ENCODE measurements around the gene CLTCL1. TPM values are rescaled to one million over a fixed set of nuclear protein-coding genes. Genes with fewer than 3 reads are reported as not detected.

The CLTCL1 gene
- total RNA-seq, 6 experiments from 2014 or later: 3.5 to 6.6 (median 5.7) TPM

- no peak for TF ChIP-seq POLR2A (IDR thresholded peaks at IDR 0.05)
- no peak for TF ChIP-seq CTCF (IDR thresholded peaks at IDR 0.05)
- no peaks in the 10 kb centered on the region for H3K4me1 ChIP-seq
- intact Hi-C loops (cut with DNase I): no loop called here
- peak in 1 of 3 donors; percentile 42 for DNase-seq
- H3K27me3 ChIP-seq: no peaks in the 10 kb centered on the region
- no peak overlapping the region for H3K4me3 ChIP-seq
- 91% methylated on average over 18 of the region's 18 CpGs for WGBS (ENCODE audit: insufficient coverage, low coverage, low lambda C conversion rate, missing lambda C conversion rate)
- ATAC-seq: peak in 1 of 4 donors; percentile 56
- H3K36me3 ChIP-seq: no peaks in the 10 kb centered on the region
- H3K9me3 ChIP-seq: no peaks in the 10 kb centered on the region
- no peak overlapping the region for H3K27ac ChIP-seq
Observed at GRCh38 chr22:19201869-19202798, 89.4 kb downstream of the CLTCL1 start.

GRCh38 chr22:19201130-19201868 lies 90.2 kb downstream of the CLTCL1 start:
- no peaks in the 10 kb centered on the region for H3K9me3 ChIP-seq
- DNase-seq: no peak
- no peaks in the 10 kb centered on the region for H3K36me3 ChIP-seq
- no peak overlapping the region for H3K4me3 ChIP-seq
- no peak for ATAC-seq
- 92% methylated on average over 9 of the region's 23 CpGs for WGBS (ENCODE audit: insufficient coverage, low coverage, low lambda C conversion rate, missing lambda C conversion rate)
- H3K27me3 ChIP-seq: no peaks in the 10 kb centered on the region
- H3K27ac ChIP-seq: no peak overlapping the region
- TF ChIP-seq POLR2A (IDR thresholded peaks at IDR 0.05) (no peak), CTCF (IDR thresholded peaks at IDR 0.05) (no peak)
- no peaks in the 10 kb centered on the region for H3K4me1 ChIP-seq
- intact Hi-C loops (cut with DNase I): no loop called here

- Histone ChIP-seq H3K4me1 (no peaks in the 10 kb centered on the region), H3K36me3 (no peaks in the 10 kb centered on the region), H3K27me3 (no peaks in the 10 kb centered on the region), H3K4me3 (no peak overlapping the region), H3K9me3 (no peaks in the 10 kb centered on the region), H3K27ac (no peak overlapping the region)
- no peak for DNase-seq
- no peak for ATAC-seq
- intact Hi-C loops (cut with DNase I): no loop called here
- TF ChIP-seq POLR2A (IDR thresholded peaks at IDR 0.05): no peak
- no peak for TF ChIP-seq CTCF (IDR thresholded peaks at IDR 0.05)
- 86% methylated on average over 6 of the region's 8 CpGs for WGBS (ENCODE audit: insufficient coverage, low coverage, low lambda C conversion rate, missing lambda C conversion rate)
Observed at GRCh38 chr22:19199479-19199878, 92.0 kb downstream of the CLTCL1 start.

GRCh38 chr22:19197997-19198865 lies 93.3 kb downstream of the CLTCL1 start:
- no peak overlapping the region for H3K27ac ChIP-seq
- intact Hi-C loops (cut with DNase I): no loop called here
- no peaks in the 10 kb centered on the region for H3K36me3 ChIP-seq
- no peaks in the 10 kb centered on the region for H3K9me3 ChIP-seq
- 89% methylated on average over 8 of the region's 10 CpGs for WGBS (ENCODE audit: insufficient coverage, low coverage, low lambda C conversion rate, missing lambda C conversion rate)
- no peak for DNase-seq
- H3K27me3 ChIP-seq: no peaks in the 10 kb centered on the region
- TF ChIP-seq POLR2A (IDR thresholded peaks at IDR 0.05): no peak
- TF ChIP-seq CTCF (IDR thresholded peaks at IDR 0.05): no peak
- H3K4me3 ChIP-seq: no peak overlapping the region
- ATAC-seq: no peak
- no peaks in the 10 kb centered on the region for H3K4me1 ChIP-seq

All from right lobe of liver (tissue), 6 donors.